Liver (tissue), 9 donors: ENCODE data around the gene ARHGEF12. TPM values are rescaled to one million over a fixed set of nuclear protein-coding genes. Genes with fewer than 3 reads are reported as not detected.

ENCODE experiments used
- DNase-seq: peaks from one replicate; pipeline ENCODE4 v3.0.0-alpha.2; 2017; ENCODE audit warnings: low spot score
- H3K27ac ChIP-seq, 2 donors: one replicate each; pipeline ENCODE4 v1.7.0; 2013; ENCODE audit warnings: inconsistent platforms in 2 of 2, low read length in 2 of 2, control low read depth in 1 of 2, low read depth in 1 of 2, mild to moderate bottlenecking in 1 of 2
- H3K27me3 ChIP-seq, 4 donors: one replicate each; pipeline versions ENCODE4 v1.6.1 to v1.7.0; 2013; ENCODE audit warnings: low read length in 3 of 4, inconsistent platforms in 1 of 4, mild to moderate bottlenecking in 1 of 4, moderate library complexity in 1 of 4; ENCODE audit not compliant: control insufficient read depth in 4 of 4, insufficient read depth in 4 of 4
- H3K36me3 ChIP-seq, 4 donors: one replicate each; pipeline versions ENCODE4 v1.6.1 to v1.7.0; 2013; ENCODE audit warnings: low read length in 3 of 4, mild to moderate bottlenecking in 3 of 4, low read depth in 1 of 4, moderate library complexity in 1 of 4; ENCODE audit not compliant: control insufficient read depth in 4 of 4, insufficient read depth in 3 of 4
- H3K4me1 ChIP-seq, 4 donors: one replicate each; pipeline versions ENCODE4 v1.6.1 to v1.7.0; 2013; ENCODE audit warnings: low read length in 3 of 4, mild to moderate bottlenecking in 3 of 4, moderate library complexity in 1 of 4; ENCODE audit not compliant: control insufficient read depth in 4 of 4, insufficient read depth in 4 of 4
- H3K4me3 ChIP-seq, 3 donors: one replicate each; pipeline versions ENCODE4 v1.6.1 to v1.7.0; 2013; ENCODE audit warnings: low read length in 3 of 3, control low read depth in 1 of 3, low read depth in 1 of 3, mild to moderate bottlenecking in 1 of 3
- H3K9ac ChIP-seq, 2 donors: one replicate each; pipeline ENCODE4 v1.7.0; 2013; ENCODE audit warnings: low read length in 2 of 2, mild to moderate bottlenecking in 2 of 2, moderate library complexity in 2 of 2, control low read depth in 1 of 2, low read depth in 1 of 2
- H3K9me3 ChIP-seq, 4 donors: one replicate each; pipeline versions ENCODE4 v1.6.1 to v1.7.0; 2013; ENCODE audit warnings: low read length in 3 of 4; ENCODE audit not compliant: control insufficient read depth in 4 of 4
- ATF3 ChIP-seq: IDR thresholded peaks from 2 replicates; pipeline ENCODE4 v1.6.1; 2016; ENCODE audit warnings: antibody characterized with exemption
- EGR1 ChIP-seq, 2 donors: IDR thresholded peaks; 2 replicates each; pipeline ENCODE4 v1.6.1; 2016 to 2018; ENCODE audit warnings: antibody characterized with exemption in 2 of 2, low read depth in 2 of 2
- FOXA1 ChIP-seq: IDR thresholded peaks from 2 replicates; pipeline ENCODE4 v1.6.1; 2016; ENCODE audit warnings: antibody characterized with exemption
- FOXA2 ChIP-seq: IDR thresholded peaks from 2 replicates; pipeline ENCODE4 v1.6.1; 2016; ENCODE audit warnings: antibody characterized with exemption
- GABPA ChIP-seq, 2 donors: IDR thresholded peaks in 1 of 2; conservative IDR thresholded peaks in 1 of 2; 2 replicates each; pipeline ENCODE4 v1.6.1; 2016; ENCODE audit warnings: antibody characterized with exemption in 2 of 2, mild to moderate bottlenecking in 1 of 2, moderate library complexity in 1 of 2
- HNF4A ChIP-seq, 2 donors: conservative IDR thresholded peaks; 2 replicates each; pipeline ENCODE4 v1.6.1; 2016; ENCODE audit warnings: antibody characterized with exemption in 2 of 2, mild to moderate bottlenecking in 2 of 2
- HNF4G ChIP-seq: IDR thresholded peaks from 2 replicates; pipeline ENCODE4 v1.6.1; 2016; ENCODE audit warnings: antibody characterized with exemption
- JUND ChIP-seq, 2 donors: IDR thresholded peaks; 2 replicates each; pipeline ENCODE4 v1.6.1; 2016; ENCODE audit warnings: antibody characterized with exemption in 2 of 2
- NR2F2 ChIP-seq: IDR thresholded peaks from 2 replicates; pipeline ENCODE4 v1.6.1; 2016; ENCODE audit warnings: antibody characterized with exemption
- RAD21 ChIP-seq, 2 donors: IDR thresholded peaks; 2 replicates each; pipeline ENCODE4 v1.6.1; 2016; ENCODE audit warnings: antibody characterized with exemption in 2 of 2, mild to moderate bottlenecking in 2 of 2
- RXRA ChIP-seq, 2 donors: IDR thresholded peaks; 2 replicates each; pipeline ENCODE4 v1.6.1; 2017 to 2018; ENCODE audit warnings: antibody characterized with exemption in 2 of 2, mild to moderate bottlenecking in 1 of 2
- SP1 ChIP-seq: IDR thresholded peaks from 2 replicates; pipeline ENCODE4 v1.6.1; 2018; ENCODE audit warnings: antibody characterized with exemption, mild to moderate bottlenecking
- TAF1 ChIP-seq: conservative IDR thresholded peaks from 2 replicates; pipeline ENCODE4 v1.6.1; 2016; ENCODE audit warnings: antibody characterized with exemption, mild to moderate bottlenecking
- YY1 ChIP-seq: IDR thresholded peaks from 2 replicates; pipeline ENCODE4 v1.6.1; 2016; ENCODE audit warnings: antibody characterized with exemption, mild to moderate bottlenecking
- ZBTB33 ChIP-seq: IDR thresholded peaks from 2 replicates; pipeline ENCODE4 v1.6.1; 2016; ENCODE audit warnings: antibody characterized with exemption
- WGBS: extraction: QIAGEN DNeasy Blood & Tissue Kit; methylation state at CpG from one replicate; pipeline ENCODE4 v1.1.7; 2013; 5-methylcytosine and 5-hydroxymethylcytosine counted together
- polyA plus RNA-seq, 2 donors: library from polyadenylated mRNA; stranded (reverse) in 1 of 2; unstranded in 1 of 2; fragments of 200-250 nt in 1 of 2; fragments of >200 nt in 1 of 2; fragmentation: Nextera tagmentation in 1 of 2; extraction: Ambion mirVana in 1 of 2; gene quantifications; one replicate each; pipeline versions ENCODE4 v1.2.1 to v1.2.3, GENCODE V29; 2013 to 2015
- total RNA-seq, 2 donors: library from RNA; depleted of rRNA; stranded (reverse); fragments of >200 nt; gene quantifications; one replicate each; pipeline ENCODE4 v1.2.3, GENCODE V29; 2014
- TF ChIP-seq, protein P1 (sequence below): fragments of 150-350 bp; IDR thresholded peaks from 2 replicates; pipeline ENCODE4 v1.5.1; 2017; ENCODE audit warnings: improper control_type of control experiment, low read depth, low read length; ENCODE audit not compliant: missing input control
- TF ChIP-seq, protein P2 (sequence below): IDR thresholded peaks from 2 replicates; pipeline ENCODE4 v1.6.1; 2016; ENCODE audit warnings: antibody characterized with exemption
- donor health status: healthy.
- donor health status: healthy.
- donor health status: healthy.
- donor health status: healthy.
- donor health status: healthy.

Gene ARHGEF12
- total and polyA plus RNA-seq, 4 donors = 28.0 to 169 (median 53.9) TPM

GRCh38 chr11:120314861-120315260 is 21.4 kb upstream of the ARHGEF12 start:
- Histone ChIP-seq H3K27me3 (no peaks in the 10 kb centered on the region), H3K4me1 (no peaks in the 10 kb centered on the region), H3K9ac (no peak overlapping the region), H3K27ac (no peak overlapping the region), H3K9me3 (no peaks in the 10 kb centered on the region), H3K36me3 (no peaks in the 10 kb centered on the region), H3K4me3 (no peak overlapping the region)
- no peak for DNase-seq
- TF ChIP-seq SP1 = no peak
- no peak for TF ChIP-seq HNF4A (conservative IDR thresholded peaks at IDR 0.05)
- TF ChIP-seq EGR1 (IDR thresholded peaks at IDR 0.05; ENCODE audit: low read depth in 2 of 2) = no peak
- TF ChIP-seq, protein P1, sequence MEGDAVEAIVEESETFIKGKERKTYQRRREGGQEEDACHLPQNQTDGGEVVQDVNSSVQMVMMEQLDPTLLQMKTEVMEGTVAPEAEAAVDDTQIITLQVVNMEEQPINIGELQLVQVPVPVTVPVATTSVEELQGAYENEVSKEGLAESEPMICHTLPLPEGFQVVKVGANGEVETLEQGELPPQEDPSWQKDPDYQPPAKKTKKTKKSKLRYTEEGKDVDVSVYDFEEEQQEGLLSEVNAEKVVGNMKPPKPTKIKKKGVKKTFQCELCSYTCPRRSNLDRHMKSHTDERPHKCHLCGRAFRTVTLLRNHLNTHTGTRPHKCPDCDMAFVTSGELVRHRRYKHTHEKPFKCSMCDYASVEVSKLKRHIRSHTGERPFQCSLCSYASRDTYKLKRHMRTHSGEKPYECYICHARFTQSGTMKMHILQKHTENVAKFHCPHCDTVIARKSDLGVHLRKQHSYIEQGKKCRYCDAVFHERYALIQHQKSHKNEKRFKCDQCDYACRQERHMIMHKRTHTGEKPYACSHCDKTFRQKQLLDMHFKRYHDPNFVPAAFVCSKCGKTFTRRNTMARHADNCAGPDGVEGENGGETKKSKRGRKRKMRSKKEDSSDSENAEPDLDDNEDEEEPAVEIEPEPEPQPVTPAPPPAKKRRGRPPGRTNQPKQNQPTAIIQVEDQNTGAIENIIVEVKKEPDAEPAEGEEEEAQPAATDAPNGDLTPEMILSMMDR = no peak
- no peak for TF ChIP-seq RXRA (IDR thresholded peaks at IDR 0.05)
- 92% methylated on average over 3 of the region's 3 CpGs for WGBS

- Histone ChIP-seq H3K4me1 (no peaks in the 10 kb centered on the region), H3K9me3 (no peaks in the 10 kb centered on the region), H3K27ac (no peak overlapping the region), H3K36me3 (no peaks in the 10 kb centered on the region), H3K4me3 (no peak overlapping the region), H3K27me3 (no peaks in the 10 kb centered on the region), H3K9ac (no peak overlapping the region)
- WGBS = 46% methylated on average over 8 of the region's 8 CpGs
- TF ChIP-seq NR2F2 = no peak
- no peak for TF ChIP-seq YY1
- no peak for TF ChIP-seq RAD21 (IDR thresholded peaks at IDR 0.05)
- TF ChIP-seq TAF1 = no peak
- TF ChIP-seq SP1 = no peak
- no peak for TF ChIP-seq RXRA (IDR thresholded peaks at IDR 0.05)
- TF ChIP-seq, protein P2, sequence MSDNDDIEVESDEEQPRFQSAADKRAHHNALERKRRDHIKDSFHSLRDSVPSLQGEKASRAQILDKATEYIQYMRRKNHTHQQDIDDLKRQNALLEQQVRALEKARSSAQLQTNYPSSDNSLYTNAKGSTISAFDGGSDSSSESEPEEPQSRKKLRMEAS = no peak
- TF ChIP-seq EGR1 (IDR thresholded peaks at IDR 0.05; ENCODE audit: low read depth in 2 of 2) = no peak
- no peak for DNase-seq
These were observed 19.1 kb upstream of the ARHGEF12 start for GRCh38 chr11:120316880-120317688.

- no peaks in the 10 kb centered on the region for H3K4me1 ChIP-seq
- H3K27ac ChIP-seq = no peak overlapping the region
- no peaks in the 10 kb centered on the region for H3K36me3 ChIP-seq
- no peak overlapping the region for H3K4me3 ChIP-seq
- H3K27me3 ChIP-seq = peaks cover 0 to 2% (median 0%) of the 10 kb centered on the region in 4 donors
- DNase-seq = no peak
- 85% methylated on average over 10 of the region's 10 CpGs for WGBS
- H3K9me3 ChIP-seq = no peaks in the 10 kb centered on the region
- TF ChIP-seq EGR1 (IDR thresholded peaks at IDR 0.05; ENCODE audit: low read depth in 2 of 2) = no peak
- no peak for TF ChIP-seq NR2F2
- no peak for TF ChIP-seq TAF1
- no peak for TF ChIP-seq FOXA1
- no peak for TF ChIP-seq ATF3
- no peak for TF ChIP-seq YY1
- no peak for TF ChIP-seq RAD21 (IDR thresholded peaks at IDR 0.05)
- TF ChIP-seq JUND (IDR thresholded peaks at IDR 0.05) = no peak
- no peak for TF ChIP-seq HNF4G
- TF ChIP-seq, protein P2 = no peak
- TF ChIP-seq GABPA (IDR thresholded peaks at IDR 0.05 in 1 of 2, conservative IDR thresholded peaks at IDR 0.05 in 1 of 2) = no peak
- no peak for TF ChIP-seq SP1
- no peak for TF ChIP-seq FOXA2
- TF ChIP-seq ZBTB33 = no peak
- no peak for TF ChIP-seq HNF4A (conservative IDR thresholded peaks at IDR 0.05)
- H3K9ac ChIP-seq = no peak overlapping the region
These were observed 18.3 kb upstream of the ARHGEF12 start for GRCh38 chr11:120317689-120318480.
